HepG2 (cell line): ENCODE results near the gene DGCR2. TPM values are rescaled to one million over a fixed set of nuclear protein-coding genes. Genes with fewer than 3 reads are reported as not detected.

Experiments
- ADNP ChIP-seq: sonication (generic); formaldehyde crosslinking; IDR thresholded peaks from 2 replicates; pipeline ENCODE4 v1.4.0; 2020; ENCODE audit warnings: missing genetic modification reagents
- BRD4 ChIP-seq: sonication (generic); formaldehyde crosslinking; IDR thresholded peaks from 2 replicates; pipeline ENCODE4 v1.4.0; 2020; ENCODE audit warnings: missing genetic modification reagents
- GABPB1 ChIP-seq: IDR thresholded peaks from 2 replicates; pipeline ENCODE4 v1.6.1; 2016; ENCODE audit warnings: mild to moderate bottlenecking, missing genetic modification reagents, moderate library complexity, missing compliant biosample characterization
- GATAD2A ChIP-seq: IDR thresholded peaks from 2 replicates; pipeline ENCODE4 v1.6.1; 2016
- HNF4A ChIP-seq: sonication (generic); formaldehyde crosslinking; IDR thresholded peaks from 2 replicates; pipeline ENCODE4 v1.4.0; 2020; ENCODE audit warnings: missing genetic modification reagents
- MATR3 ChIP-seq: sonication (generic); formaldehyde crosslinking; IDR thresholded peaks from 2 replicates; pipeline ENCODE4 v1.4.0; 2020; ENCODE audit warnings: missing genetic modification reagents
- REL ChIP-seq: sonication (generic); formaldehyde crosslinking; conservative IDR thresholded peaks from 2 replicates; pipeline ENCODE4 v1.8.0; 2022; ENCODE audit warnings: mild to moderate bottlenecking, missing genetic modification reagents, moderate library complexity
- REPIN1 ChIP-seq: sonication (generic); formaldehyde crosslinking; IDR thresholded peaks from 2 replicates; pipeline ENCODE4 v1.8.0; 2022; ENCODE audit warnings: missing genetic modification reagents, low read depth, mild to moderate bottlenecking, borderline replicate concordance
- REST ChIP-seq, 2 experiments: IDR thresholded peaks; 2 replicates each; pipeline ENCODE4 v1.6.1; 2011 to 2012; ENCODE audit warnings: low read length in 2 of 2, borderline replicate concordance in 1 of 2, low read depth in 1 of 2, mild to moderate bottlenecking in 1 of 2, moderate library complexity in 1 of 2
- ZKSCAN1 ChIP-seq: fragments of 150-350 bp; IDR thresholded peaks from 2 replicates; pipeline ENCODE4 v1.6.1; 2014; ENCODE audit warnings: low read length
- ZNF264 ChIP-seq: sonication (generic); formaldehyde crosslinking; IDR thresholded peaks from 2 replicates; pipeline ENCODE4 v1.4.0; 2020; ENCODE audit warnings: missing genetic modification reagents
- ZNF275 ChIP-seq: sonication (generic); formaldehyde crosslinking; IDR thresholded peaks from 2 replicates; pipeline ENCODE4 v1.8.0; 2022; ENCODE audit warnings: missing genetic modification reagents, mild to moderate bottlenecking, inconsistent platforms, borderline replicate concordance
- ZNF484 ChIP-seq: sonication (generic); formaldehyde crosslinking; IDR thresholded peaks from 2 replicates; pipeline ENCODE4 v1.5.1; 2020; ENCODE audit warnings: mild to moderate bottlenecking, low read depth, missing genetic modification reagents, borderline replicate concordance
- ZNF75D ChIP-seq: sonication (generic); formaldehyde crosslinking; IDR thresholded peaks from 2 replicates; pipeline ENCODE4 v1.8.1; 2023; ENCODE audit warnings: missing genetic modification reagents, mild to moderate bottlenecking, borderline replicate concordance
- ZNF883 ChIP-seq: sonication (generic); formaldehyde crosslinking; IDR thresholded peaks from 2 replicates; pipeline ENCODE4 v1.5.1; 2020; ENCODE audit warnings: mild to moderate bottlenecking, missing genetic modification reagents; ENCODE audit errors: not compliant biosample characterization
- ZSCAN25 ChIP-seq: sonication (generic); formaldehyde crosslinking; IDR thresholded peaks from 2 replicates; pipeline ENCODE4 v1.8.0; 2022; ENCODE audit warnings: mild to moderate bottlenecking, missing genetic modification reagents
- polyA plus RNA-seq, 8 experiments: library from polyadenylated mRNA; depleted of rRNA in 3 of 8; stranded (reverse) in 7 of 8; unstranded in 1 of 8; fragments of >200 nt; fragmentation: Illumina TruSeq in 4 of 8; extraction: Trizol in 4 of 8; gene quantifications; 2 replicates each; pipeline versions ENCODE4 v1.2.1 to v1.2.3, GENCODE V29; 2011 to 2016; ENCODE audit warnings: low read depth in 4 of 8, missing spikeins in 1 of 8, mixed read lengths in 1 of 8; ENCODE audit not compliant: insufficient read depth in 1 of 8
- total RNA-seq, 5 experiments: library from RNA; depleted of rRNA; stranded (reverse); fragments of >200 nt; fragmentation: Illumina TruSeq; extraction: Trizol; gene quantifications; 2 replicates each; pipeline ENCODE4 v1.2.3, GENCODE V29; 2016; ENCODE audit warnings: low read depth in 1 of 5
- TF ChIP-seq, protein P1 (sequence below): sonication (generic); formaldehyde crosslinking; IDR thresholded peaks from 2 replicates; pipeline ENCODE4 v1.5.0; 2020; ENCODE audit warnings: missing genetic modification reagents
- TF ChIP-seq, protein P2 (sequence below): IDR thresholded peaks from 2 replicates; pipeline ENCODE4 v1.6.1; 2016; ENCODE audit warnings: mild to moderate bottlenecking
- TF ChIP-seq, protein P3 (sequence below): sonication (generic); formaldehyde crosslinking; IDR thresholded peaks from 2 replicates; pipeline ENCODE4 v1.4.0; 2020; ENCODE audit warnings: missing genetic modification reagents

The DGCR2 gene
- total and polyA plus RNA-seq, 2 of the 13 experiments (the other 11 are each of a cell fraction or from before 2014, with no cell fraction given), result 23.1 to 35.3 TPM

GRCh38 chr22:19109198-19110063 lies 12.8 kb downstream of the DGCR2 start (continued):
- TF ChIP-seq BRD4 (CRISPR knock-in tag) (no peak), ZNF484 (no peak), ZNF264 (CRISPR knock-in tag) (no peak), ZNF883 (CRISPR knock-in tag) (no peak), ZNF275 (CRISPR knock-in tag) (no peak), ZNF75D (no peak), ADNP (CRISPR knock-in tag) (no peak), GABPB1 (peak; percentile 47; the same call in 1 of the 2 replicates), REPIN1 (CRISPR knock-in tag) (no peak), GATAD2A (CRISPR knock-in tag) (peak; percentile 85), MATR3 (CRISPR knock-in tag) (no peak), ZSCAN25 (no peak), ZKSCAN1 (no peak), REL (CRISPR knock-in tag) (no peak), HNF4A (CRISPR knock-in tag) (peak; percentile 37; the same call in 1 of the 2 replicates), REST (IDR thresholded peaks at IDR 0.05; ENCODE audit: borderline replicate concordance in 1 of 2, low read depth in 1 of 2, low read length in 2 of 2) (no peak)
- TF ChIP-seq, protein P1, sequence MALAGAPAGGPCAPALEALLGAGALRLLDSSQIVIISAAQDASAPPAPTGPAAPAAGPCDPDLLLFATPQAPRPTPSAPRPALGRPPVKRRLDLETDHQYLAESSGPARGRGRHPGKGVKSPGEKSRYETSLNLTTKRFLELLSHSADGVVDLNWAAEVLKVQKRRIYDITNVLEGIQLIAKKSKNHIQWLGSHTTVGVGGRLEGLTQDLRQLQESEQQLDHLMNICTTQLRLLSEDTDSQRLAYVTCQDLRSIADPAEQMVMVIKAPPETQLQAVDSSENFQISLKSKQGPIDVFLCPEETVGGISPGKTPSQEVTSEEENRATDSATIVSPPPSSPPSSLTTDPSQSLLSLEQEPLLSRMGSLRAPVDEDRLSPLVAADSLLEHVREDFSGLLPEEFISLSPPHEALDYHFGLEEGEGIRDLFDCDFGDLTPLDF (CRISPR knock-in tag), result no peak
- TF ChIP-seq, protein P2, sequence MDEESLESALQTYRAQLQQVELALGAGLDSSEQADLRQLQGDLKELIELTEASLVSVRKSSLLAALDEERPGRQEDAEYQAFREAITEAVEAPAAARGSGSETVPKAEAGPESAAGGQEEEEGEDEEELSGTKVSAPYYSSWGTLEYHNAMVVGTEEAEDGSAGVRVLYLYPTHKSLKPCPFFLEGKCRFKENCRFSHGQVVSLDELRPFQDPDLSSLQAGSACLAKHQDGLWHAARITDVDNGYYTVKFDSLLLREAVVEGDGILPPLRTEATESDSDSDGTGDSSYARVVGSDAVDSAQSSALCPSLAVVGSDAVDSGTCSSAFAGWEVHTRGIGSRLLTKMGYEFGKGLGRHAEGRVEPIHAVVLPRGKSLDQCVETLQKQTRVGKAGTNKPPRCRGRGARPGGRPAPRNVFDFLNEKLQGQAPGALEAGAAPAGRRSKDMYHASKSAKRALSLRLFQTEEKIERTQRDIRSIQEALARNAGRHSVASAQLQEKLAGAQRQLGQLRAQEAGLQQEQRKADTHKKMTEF (CRISPR knock-in tag), result peak; percentile 58
- TF ChIP-seq, protein P3, sequence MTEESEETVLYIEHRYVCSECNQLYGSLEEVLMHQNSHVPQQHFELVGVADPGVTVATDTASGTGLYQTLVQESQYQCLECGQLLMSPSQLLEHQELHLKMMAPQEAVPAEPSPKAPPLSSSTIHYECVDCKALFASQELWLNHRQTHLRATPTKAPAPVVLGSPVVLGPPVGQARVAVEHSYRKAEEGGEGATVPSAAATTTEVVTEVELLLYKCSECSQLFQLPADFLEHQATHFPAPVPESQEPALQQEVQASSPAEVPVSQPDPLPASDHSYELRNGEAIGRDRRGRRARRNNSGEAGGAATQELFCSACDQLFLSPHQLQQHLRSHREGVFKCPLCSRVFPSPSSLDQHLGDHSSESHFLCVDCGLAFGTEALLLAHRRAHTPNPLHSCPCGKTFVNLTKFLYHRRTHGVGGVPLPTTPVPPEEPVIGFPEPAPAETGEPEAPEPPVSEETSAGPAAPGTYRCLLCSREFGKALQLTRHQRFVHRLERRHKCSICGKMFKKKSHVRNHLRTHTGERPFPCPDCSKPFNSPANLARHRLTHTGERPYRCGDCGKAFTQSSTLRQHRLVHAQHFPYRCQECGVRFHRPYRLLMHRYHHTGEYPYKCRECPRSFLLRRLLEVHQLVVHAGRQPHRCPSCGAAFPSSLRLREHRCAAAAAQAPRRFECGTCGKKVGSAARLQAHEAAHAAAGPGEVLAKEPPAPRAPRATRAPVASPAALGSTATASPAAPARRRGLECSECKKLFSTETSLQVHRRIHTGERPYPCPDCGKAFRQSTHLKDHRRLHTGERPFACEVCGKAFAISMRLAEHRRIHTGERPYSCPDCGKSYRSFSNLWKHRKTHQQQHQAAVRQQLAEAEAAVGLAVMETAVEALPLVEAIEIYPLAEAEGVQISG (CRISPR knock-in tag), result no peak
